A549 (cell line): ENCODE results near the gene SSUH2. TPM values are rescaled to one million over a fixed set of nuclear protein-coding genes. Genes with fewer than 3 reads are reported as not detected.

Experiments
- ATAC-seq, 2 experiments: fragments of 200-7000 bp in 1 of 2; fragments of >200 bp in 1 of 2; cut with Nextera tagmentation in 1 of 2; cut with Tn5 transposase in 1 of 2; 3 replicates each; pipeline versions ENCODE4 v1.8.0 to v1.9.1; 2018 to 2020; ENCODE audit warnings: mild to moderate bottlenecking in 1 of 2, moderate library complexity in 1 of 2
- CTCF ChIA-PET: fragments of 300-600 bp; sonication (Branson Sonifier 250); formaldehyde crosslinking; extraction: SDS; loops from one replicate; lab custom pipeline; 2021; ENCODE audit warnings: antibody characterized with exemption, inconsistent platforms; lab: Yijun Ruan, JAX
- POLR2A ChIA-PET: fragments of 350-600 bp; formaldehyde crosslinking; extraction: SDS; loops from one replicate; lab custom pipeline; 2021; ENCODE audit warnings: antibody characterized with exemption, inconsistent platforms; lab: Yijun Ruan, JAX
- DNase-seq, 2 experiments: peaks; one replicate each; pipeline versions ENCODE4 v3.0.0 to v3.0.0-alpha.2; 2011 to 2016; ENCODE audit warnings: low read depth in 1 of 2, low spot score in 1 of 2
- FAIRE-seq: peaks from 2 replicates; lab custom pipeline; 2011; peaks lifted over from hg19 to GRCh38; lab: Jason Lieb, UNC
- H3K27ac ChIP-seq, 2 experiments: fragments of >200 bp; sonication (Bioruptor Twin); formaldehyde crosslinking; 3 replicates each; pipeline ENCODE4 v1.5.1; 2016 to 2017
- H3K4me1 ChIP-seq: fragments of >200 bp; sonication (Bioruptor Twin); formaldehyde crosslinking; 3 replicates; pipeline ENCODE4 v1.6.1; 2016
- H3K4me2 ChIP-seq: fragments of >200 bp; sonication (Bioruptor Twin); formaldehyde crosslinking; 3 replicates; pipeline ENCODE4 v1.6.1; 2016
- H3K4me3 ChIP-seq: fragments of >200 bp; sonication (Bioruptor Twin); formaldehyde crosslinking; 3 replicates; pipeline ENCODE4 v1.5.1; 2016
- H3K9me3 ChIP-seq: fragments of >200 bp; sonication (Bioruptor Twin); formaldehyde crosslinking; 3 replicates; pipeline ENCODE4 v1.6.1; 2016
- CBX8 ChIP-seq: fragments of 200-600 bp; sonication (generic); IDR thresholded peaks from 2 replicates; pipeline ENCODE4 v1.6.1; 2016
- CHD2 ChIP-seq: fragments of 150-350 bp; IDR thresholded peaks from 2 replicates; pipeline ENCODE4 v1.6.1; 2014; ENCODE audit warnings: low read length; ENCODE audit not compliant: partially characterized antibody
- CHD4 ChIP-seq: fragments of 200-600 bp; sonication (generic); IDR thresholded peaks from 2 replicates; pipeline ENCODE4 v1.6.1; 2016; ENCODE audit warnings: antibody characterized with exemption, mild to moderate bottlenecking, borderline replicate concordance
- EHF ChIP-seq: fragments of 250-450 bp; sonication (Bioruptor Pico); IDR thresholded peaks from 2 replicates; pipeline ENCODE4 v1.5.0; 2020; ENCODE audit warnings: mild to moderate bottlenecking
- EP300 ChIP-seq, 2 experiments: fragments of >200 bp; sonication (Bioruptor Twin); formaldehyde crosslinking; IDR thresholded peaks; 2 replicates in 1 of 2; 3 replicates in 1 of 2; pipeline ENCODE4 v1.6.1; 2016 to 2017
- ESRRA ChIP-seq: fragments of 150-350 bp; IDR thresholded peaks from 2 replicates; pipeline ENCODE4 v1.6.1; 2014; ENCODE audit warnings: mild to moderate bottlenecking, low read length, borderline replicate concordance
- FOSB ChIP-seq: fragments of 250-450 bp; sonication (Bioruptor Pico); IDR thresholded peaks from 2 replicates; pipeline ENCODE4 v1.5.0; 2020; ENCODE audit warnings: mild to moderate bottlenecking, moderate library complexity
- GATA3 ChIP-seq: IDR thresholded peaks from 2 replicates; pipeline ENCODE4 v1.6.1; 2012; ENCODE audit warnings: borderline replicate concordance
- HEYL ChIP-seq: fragments of 250-450 bp; sonication (Bioruptor Pico); IDR thresholded peaks from 2 replicates; pipeline ENCODE4 v1.8.0; 2021; ENCODE audit warnings: mild to moderate bottlenecking, moderate library complexity
- NPAS2 ChIP-seq: fragments of 250-450 bp; sonication (Bioruptor Pico); IDR thresholded peaks from 2 replicates; pipeline ENCODE4 v1.8.0; 2022; ENCODE audit warnings: mild to moderate bottlenecking, moderate library complexity, borderline replicate concordance
- PHF8 ChIP-seq: fragments of 200-600 bp; sonication (generic); IDR thresholded peaks from 2 replicates; pipeline ENCODE4 v1.6.1; 2016; ENCODE audit warnings: low read depth, mild to moderate bottlenecking, antibody characterized with exemption, moderate library complexity, borderline replicate concordance
- POLR2AphosphoS2 ChIP-seq: conservative IDR thresholded peaks from 2 replicates; pipeline ENCODE4 v1.6.1; 2012; ENCODE audit warnings: low read length, improper control_type of control experiment, inconsistent platforms
- RAD21 ChIP-seq, 2 experiments: fragments of >200 bp in 1 of 2; sonication (Bioruptor Twin) in 1 of 2; formaldehyde crosslinking in 1 of 2; IDR thresholded peaks in 1 of 2; conservative IDR thresholded peaks in 1 of 2; 2 replicates in 1 of 2; 3 replicates in 1 of 2; pipeline ENCODE4 v1.6.1; 2012 to 2018; ENCODE audit warnings: inconsistent platforms in 1 of 2
- RFX5 ChIP-seq: fragments of 450-650 bp; IDR thresholded peaks from 2 replicates; pipeline ENCODE4 v1.7.1; 2014; ENCODE audit warnings: antibody characterized with exemption, mild to moderate bottlenecking, moderate library complexity
- SMC3 ChIP-seq: fragments of >200 bp; sonication (Bioruptor Twin); formaldehyde crosslinking; IDR thresholded peaks from 3 replicates; pipeline ENCODE4 v1.6.1; 2018; ENCODE audit warnings: inconsistent platforms
- TFCP2L1 ChIP-seq: fragments of 250-450 bp; sonication (Bioruptor Pico); IDR thresholded peaks from 2 replicates; pipeline ENCODE4 v1.5.0; 2021; ENCODE audit warnings: mild to moderate bottlenecking
- ZC3H11A ChIP-seq: fragments of 450-650 bp; IDR thresholded peaks from 2 replicates; pipeline ENCODE4 v1.6.1; 2014; ENCODE audit warnings: antibody characterized with exemption, mild to moderate bottlenecking
- WGBS: methylation state at CpG from one replicate; pipeline ENCODE4 v1.1.6; 2017; ENCODE audit errors: missing lambda C conversion rate; 5-methylcytosine and 5-hydroxymethylcytosine counted together
- polyA plus RNA-seq, 4 experiments: library from polyadenylated mRNA; depleted of rRNA in 3 of 4; stranded (reverse); fragments of >200 nt; fragmentation: RNase III in 1 of 4; extraction: RNeasy Plus Mini Kit Qiagen cat#74134 plus additional on column Dnase treatment in 1 of 4; gene quantifications; 2 replicates in 3 of 4; 3 replicates in 1 of 4; pipeline ENCODE4 v1.2.3, GENCODE V29; 2011 to 2017
- TF ChIP-seq, protein P1 (sequence below): IDR thresholded peaks from 2 replicates; pipeline ENCODE4 v1.6.1; 2012
- TF ChIP-seq, protein P2 (sequence below): fragments of 450-650 bp; IDR thresholded peaks from 2 replicates; pipeline ENCODE4 v1.6.1; 2014; ENCODE audit warnings: antibody characterized with exemption
- TF ChIP-seq, protein P3 (sequence below): IDR thresholded peaks from 2 replicates; pipeline ENCODE4 v1.6.1; 2012; ENCODE audit warnings: low read depth, borderline replicate concordance
- TF ChIP-seq, protein P4 (sequence below): fragments of 250-450 bp; sonication (Bioruptor Pico); IDR thresholded peaks from 2 replicates; pipeline ENCODE4 v1.5.0; 2021; ENCODE audit warnings: mild to moderate bottlenecking, moderate library complexity, borderline replicate concordance
- TF ChIP-seq, protein P5 (sequence below): fragments of 200-600 bp; sonication (generic); IDR thresholded peaks from 2 replicates; pipeline ENCODE4 v1.6.1; 2016; ENCODE audit warnings: antibody characterized with exemption, mild to moderate bottlenecking, moderate library complexity
- TF ChIP-seq, protein P6 (sequence below): fragments of >200 bp; sonication (Bioruptor Twin); formaldehyde crosslinking; IDR thresholded peaks from 2 replicates; pipeline ENCODE4 v1.6.1; 2016
- TF ChIP-seq, protein P7 (sequence below): fragments of >200 bp; sonication (Bioruptor Twin); formaldehyde crosslinking; IDR thresholded peaks from 3 replicates; pipeline ENCODE4 v1.6.1; 2016

The SSUH2 gene
- polyA plus RNA-seq, 2 of the 4 experiments (the other 2 are of a cell fraction), result 0.56 to 0.59 TPM

DNA sequence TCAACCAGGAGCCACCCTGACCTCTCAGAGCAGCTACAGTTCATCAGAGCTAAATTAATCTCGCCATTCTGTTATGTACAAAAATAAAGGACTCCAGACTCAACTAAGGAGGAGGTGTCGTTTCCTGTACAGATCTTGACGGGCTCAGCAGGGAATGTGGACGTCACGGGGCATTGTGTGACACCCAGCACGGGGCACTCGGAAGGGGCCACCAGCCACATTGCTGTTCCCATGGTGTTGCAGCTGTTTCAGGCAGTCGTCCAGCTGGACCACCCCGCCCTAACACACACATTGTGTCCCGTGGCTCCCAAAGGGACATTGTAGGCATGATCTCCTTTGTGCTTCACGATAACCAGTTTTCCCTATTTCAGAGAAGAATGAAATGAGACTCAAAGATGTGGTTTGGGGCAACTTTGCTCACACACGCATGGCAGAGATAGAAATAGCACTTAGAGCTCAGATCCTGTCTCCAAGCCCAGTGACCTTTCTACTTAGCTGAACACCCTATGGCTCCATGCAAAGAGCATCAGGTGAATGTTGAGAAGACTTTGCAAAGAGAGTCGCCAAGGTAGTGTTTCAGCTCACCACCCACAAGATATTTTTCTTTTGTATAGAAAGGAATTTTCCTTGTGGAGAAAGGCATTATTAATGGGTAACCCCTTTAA, 5.5 kb downstream of the SSUH2 start:
- ChIA-PET POLR2A (no interaction called here), CTCF (interaction anchor here (2.3 kb wide), 1 partner anchor 197 kb away, joined by 7 read pairs; no protein-coding TSS in a partner anchor)
- WGBS, result 84% methylated on average over 13 of the region's 13 CpGs
- no peak overlapping the region for H3K27ac ChIP-seq
- no peak overlapping the region for H3K4me3 ChIP-seq
- no peak for TF ChIP-seq RAD21 (conservative IDR thresholded peaks at IDR 0.05 in 1 of 2, IDR thresholded peaks at IDR 0.05 in 1 of 2)
- no peak for TF ChIP-seq RFX5
- TF ChIP-seq FOSB (CRISPR knock-in tag), result no peak
- TF ChIP-seq ESRRA, result no peak
- TF ChIP-seq NPAS2 (CRISPR knock-in tag), result no peak
- TF ChIP-seq TFCP2L1 (CRISPR knock-in tag), result no peak
- no peaks in the 10 kb centered on the region for H3K4me1 ChIP-seq
- ATAC-seq (no peak), DNase-seq (no peak), FAIRE-seq (no peak)
- no peaks in the 10 kb centered on the region for H3K9me3 ChIP-seq
- H3K4me2 ChIP-seq, result no peak overlapping the region

DNA sequence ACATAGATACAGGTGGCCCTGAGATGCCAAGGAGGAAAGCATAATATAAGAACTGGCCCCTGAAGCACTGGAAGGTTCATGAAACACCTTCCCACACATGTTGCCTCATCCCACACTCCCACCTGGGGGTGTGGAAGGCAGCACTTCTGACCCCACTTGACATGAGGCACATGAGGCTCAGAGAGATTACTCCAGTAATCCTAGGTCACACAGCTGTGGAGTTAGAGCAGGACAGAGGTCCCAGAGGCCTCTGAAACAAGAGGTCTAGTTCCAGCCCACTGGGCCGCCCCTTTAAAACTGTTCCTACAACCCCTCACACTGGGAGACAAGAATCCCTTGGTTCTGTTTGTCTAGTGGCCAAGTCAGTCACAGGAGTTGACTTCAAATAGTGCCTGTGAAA, 7.2 kb downstream of the SSUH2 start:
- Histone ChIP-seq H3K4me3 (no peak overlapping the region), H3K4me1 (peaks cover 5% of the 10 kb centered on the region; the same call in 2 of the 3 replicates)
- ChIA-PET POLR2A (no interaction called here), CTCF (interaction anchor here (2.3 to 3.9 kb wide), 2 partner anchors 13 to 195 kb away, joined by 7 to 11 read pairs; no protein-coding TSS in a partner anchor)
- no peak for ATAC-seq
- FAIRE-seq, result no peak
- TF ChIP-seq HEYL (CRISPR knock-in tag) (no peak), EHF (CRISPR knock-in tag) (no peak), NPAS2 (CRISPR knock-in tag) (no peak), SMC3 (no peak), ZC3H11A (no peak), POLR2AphosphoS2 (no peak), GATA3 (no peak), PHF8 (no peak)
- TF ChIP-seq, protein P1, sequence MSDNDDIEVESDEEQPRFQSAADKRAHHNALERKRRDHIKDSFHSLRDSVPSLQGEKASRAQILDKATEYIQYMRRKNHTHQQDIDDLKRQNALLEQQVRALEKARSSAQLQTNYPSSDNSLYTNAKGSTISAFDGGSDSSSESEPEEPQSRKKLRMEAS, result no peak
- TF ChIP-seq, protein P2, sequence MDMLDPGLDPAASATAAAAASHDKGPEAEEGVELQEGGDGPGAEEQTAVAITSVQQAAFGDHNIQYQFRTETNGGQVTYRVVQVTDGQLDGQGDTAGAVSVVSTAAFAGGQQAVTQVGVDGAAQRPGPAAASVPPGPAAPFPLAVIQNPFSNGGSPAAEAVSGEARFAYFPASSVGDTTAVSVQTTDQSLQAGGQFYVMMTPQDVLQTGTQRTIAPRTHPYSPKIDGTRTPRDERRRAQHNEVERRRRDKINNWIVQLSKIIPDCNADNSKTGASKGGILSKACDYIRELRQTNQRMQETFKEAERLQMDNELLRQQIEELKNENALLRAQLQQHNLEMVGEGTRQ, result no peak
- TF ChIP-seq, protein P3, sequence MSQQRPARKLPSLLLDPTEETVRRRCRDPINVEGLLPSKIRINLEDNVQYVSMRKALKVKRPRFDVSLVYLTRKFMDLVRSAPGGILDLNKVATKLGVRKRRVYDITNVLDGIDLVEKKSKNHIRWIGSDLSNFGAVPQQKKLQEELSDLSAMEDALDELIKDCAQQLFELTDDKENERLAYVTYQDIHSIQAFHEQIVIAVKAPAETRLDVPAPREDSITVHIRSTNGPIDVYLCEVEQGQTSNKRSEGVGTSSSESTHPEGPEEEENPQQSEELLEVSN, result no peak
- TF ChIP-seq, protein P4, sequence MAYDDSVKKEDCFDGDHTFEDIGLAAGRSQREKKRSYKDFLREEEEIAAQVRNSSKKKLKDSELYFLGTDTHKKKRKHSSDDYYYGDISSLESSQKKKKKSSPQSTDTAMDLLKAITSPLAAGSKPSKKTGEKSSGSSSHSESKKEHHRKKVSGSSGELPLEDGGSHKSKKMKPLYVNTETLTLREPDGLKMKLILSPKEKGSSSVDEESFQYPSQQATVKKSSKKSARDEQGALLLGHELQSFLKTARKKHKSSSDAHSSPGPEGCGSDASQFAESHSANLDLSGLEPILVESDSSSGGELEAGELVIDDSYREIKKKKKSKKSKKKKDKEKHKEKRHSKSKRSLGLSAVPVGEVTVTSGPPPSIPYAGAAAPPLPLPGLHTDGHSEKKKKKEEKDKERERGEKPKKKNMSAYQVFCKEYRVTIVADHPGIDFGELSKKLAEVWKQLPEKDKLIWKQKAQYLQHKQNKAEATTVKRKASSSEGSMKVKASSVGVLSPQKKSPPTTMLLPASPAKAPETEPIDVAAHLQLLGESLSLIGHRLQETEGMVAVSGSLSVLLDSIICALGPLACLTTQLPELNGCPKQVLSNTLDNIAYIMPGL (CRISPR knock-in tag), result no peak
- TF ChIP-seq, all 56 proteins: peak for 0
- DNase-seq, result no peak
- Histone ChIP-seq H3K9me3 (no peaks in the 10 kb centered on the region), H3K4me2 (no peak overlapping the region), H3K27ac (no peak overlapping the region)
- 92% methylated on average over 1 of the region's 1 CpG for WGBS

DNA sequence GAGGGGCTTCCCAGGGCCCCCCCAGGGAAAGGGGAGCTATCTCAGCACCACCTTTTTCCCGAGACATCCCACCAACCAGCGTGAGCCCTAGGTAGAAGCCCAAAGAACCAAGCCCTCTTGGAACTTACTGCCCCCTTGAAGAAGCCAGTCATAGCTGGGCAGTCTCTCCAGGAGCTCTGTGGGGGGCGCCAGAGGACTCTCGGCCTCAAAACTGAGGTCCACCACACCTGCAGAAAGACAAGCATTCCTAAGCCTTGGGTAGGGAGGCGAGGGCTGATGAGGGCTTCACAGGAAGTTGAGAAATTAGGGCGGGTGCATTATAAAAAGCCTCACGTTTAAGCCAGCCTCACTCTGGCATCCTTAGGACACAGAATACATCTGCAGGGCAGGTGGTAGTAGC, 9.0 kb downstream of the SSUH2 start:
- Histone ChIP-seq H3K27ac (no peak overlapping the region), H3K4me3 (no peak overlapping the region), H3K4me1 (peaks cover 22% of the 10 kb centered on the region), H3K9me3 (no peaks in the 10 kb centered on the region), H3K4me2 (no peak overlapping the region)
- DNase-seq (no peak), ATAC-seq (no peak), FAIRE-seq (no peak)
- WGBS, result 66% methylated on average over 7 of the region's 7 CpGs
- ChIA-PET CTCF (interaction anchor here (1.2 to 3.9 kb wide), 4 partner anchors 11 to 194 kb away, joined by 3 to 11 read pairs (median 7); no protein-coding TSS in a partner anchor), POLR2A (no interaction called here)
- no peak for TF ChIP-seq CHD2
- TF ChIP-seq, protein P5, sequence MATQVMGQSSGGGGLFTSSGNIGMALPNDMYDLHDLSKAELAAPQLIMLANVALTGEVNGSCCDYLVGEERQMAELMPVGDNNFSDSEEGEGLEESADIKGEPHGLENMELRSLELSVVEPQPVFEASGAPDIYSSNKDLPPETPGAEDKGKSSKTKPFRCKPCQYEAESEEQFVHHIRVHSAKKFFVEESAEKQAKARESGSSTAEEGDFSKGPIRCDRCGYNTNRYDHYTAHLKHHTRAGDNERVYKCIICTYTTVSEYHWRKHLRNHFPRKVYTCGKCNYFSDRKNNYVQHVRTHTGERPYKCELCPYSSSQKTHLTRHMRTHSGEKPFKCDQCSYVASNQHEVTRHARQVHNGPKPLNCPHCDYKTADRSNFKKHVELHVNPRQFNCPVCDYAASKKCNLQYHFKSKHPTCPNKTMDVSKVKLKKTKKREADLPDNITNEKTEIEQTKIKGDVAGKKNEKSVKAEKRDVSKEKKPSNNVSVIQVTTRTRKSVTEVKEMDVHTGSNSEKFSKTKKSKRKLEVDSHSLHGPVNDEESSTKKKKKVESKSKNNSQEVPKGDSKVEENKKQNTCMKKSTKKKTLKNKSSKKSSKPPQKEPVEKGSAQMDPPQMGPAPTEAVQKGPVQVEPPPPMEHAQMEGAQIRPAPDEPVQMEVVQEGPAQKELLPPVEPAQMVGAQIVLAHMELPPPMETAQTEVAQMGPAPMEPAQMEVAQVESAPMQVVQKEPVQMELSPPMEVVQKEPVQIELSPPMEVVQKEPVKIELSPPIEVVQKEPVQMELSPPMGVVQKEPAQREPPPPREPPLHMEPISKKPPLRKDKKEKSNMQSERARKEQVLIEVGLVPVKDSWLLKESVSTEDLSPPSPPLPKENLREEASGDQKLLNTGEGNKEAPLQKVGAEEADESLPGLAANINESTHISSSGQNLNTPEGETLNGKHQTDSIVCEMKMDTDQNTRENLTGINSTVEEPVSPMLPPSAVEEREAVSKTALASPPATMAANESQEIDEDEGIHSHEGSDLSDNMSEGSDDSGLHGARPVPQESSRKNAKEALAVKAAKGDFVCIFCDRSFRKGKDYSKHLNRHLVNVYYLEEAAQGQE, result no peak
- no peak for TF ChIP-seq FOSB (CRISPR knock-in tag)
- TF ChIP-seq, protein P6, sequence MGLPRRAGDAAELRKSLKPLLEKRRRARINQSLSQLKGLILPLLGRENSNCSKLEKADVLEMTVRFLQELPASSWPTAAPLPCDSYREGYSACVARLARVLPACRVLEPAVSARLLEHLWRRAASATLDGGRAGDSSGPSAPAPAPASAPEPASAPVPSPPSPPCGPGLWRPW, result no peak
- no peak for TF ChIP-seq CBX8
- TF ChIP-seq CHD4, result no peak
- TF ChIP-seq, protein P7, sequence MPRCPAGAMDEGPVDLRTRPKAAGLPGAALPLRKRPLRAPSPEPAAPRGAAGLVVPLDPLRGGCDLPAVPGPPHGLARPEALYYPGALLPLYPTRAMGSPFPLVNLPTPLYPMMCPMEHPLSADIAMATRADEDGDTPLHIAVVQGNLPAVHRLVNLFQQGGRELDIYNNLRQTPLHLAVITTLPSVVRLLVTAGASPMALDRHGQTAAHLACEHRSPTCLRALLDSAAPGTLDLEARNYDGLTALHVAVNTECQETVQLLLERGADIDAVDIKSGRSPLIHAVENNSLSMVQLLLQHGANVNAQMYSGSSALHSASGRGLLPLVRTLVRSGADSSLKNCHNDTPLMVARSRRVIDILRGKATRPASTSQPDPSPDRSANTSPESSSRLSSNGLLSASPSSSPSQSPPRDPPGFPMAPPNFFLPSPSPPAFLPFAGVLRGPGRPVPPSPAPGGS, result no peak
- no peak for TF ChIP-seq EP300 (IDR thresholded peaks at IDR 0.05)
- TF ChIP-seq RFX5, result no peak
